ENCODE measurements around the gene TYK2.

The TYK2 gene

GRCh38 chr19:10395917-10396316 is 15.5 kb upstream of the TYK2 start:
- no peak for TF ChIP-seq CTCF (IDR thresholded peaks at IDR 0.05; ENCODE audit: low read depth, low read length)
- DNase-seq (ENCODE audit: extremely low read depth, low read depth), result no peak

GRCh38 chr19:10395436-10395835 is 15.1 kb upstream of the TYK2 start:
- no peak for TF ChIP-seq CTCF (IDR thresholded peaks at IDR 0.05; ENCODE audit: low read depth, low read length)
- DNase-seq (ENCODE audit: extremely low read depth, low read depth), result no peak

GRCh38 chr19:10395003-10395402 is 14.6 kb upstream of the TYK2 start:
- no peak for DNase-seq (ENCODE audit: extremely low read depth, low read depth)
- no peak for TF ChIP-seq CTCF (IDR thresholded peaks at IDR 0.05; ENCODE audit: low read depth, low read length)

- TF ChIP-seq CTCF (IDR thresholded peaks at IDR 0.05; ENCODE audit: low read depth, low read length), result no peak
- no peak for DNase-seq (ENCODE audit: extremely low read depth, low read depth)
Measured at GRCh38 chr19:10393137-10393536, 12.8 kb upstream of the TYK2 start.

- no peak for TF ChIP-seq CTCF (IDR thresholded peaks at IDR 0.05; ENCODE audit: low read depth, low read length)
- DNase-seq (ENCODE audit: extremely low read depth, low read depth), result no peak
Measured at GRCh38 chr19:10392120-10392519, 11.7 kb upstream of the TYK2 start.

GRCh38 chr19:10390652-10391286 is 10.4 kb upstream of the TYK2 start:
- peak; percentile 27 for DNase-seq (ENCODE audit: extremely low read depth, low read depth)

GRCh38 chr19:10389863-10390262 is 9.5 kb upstream of the TYK2 start:
- TF ChIP-seq CTCF (IDR thresholded peaks at IDR 0.05; ENCODE audit: low read depth, low read length), result no peak; the same call in 1 of the 2 replicates
- DNase-seq (ENCODE audit: extremely low read depth, low read depth), result no peak

More at GRCh38 chr19:10390652-10391286, 10.4 kb upstream of the TYK2 start:
- peak; percentile 94 for TF ChIP-seq CTCF (IDR thresholded peaks at IDR 0.05; ENCODE audit: low read depth, low read length)
